ENCODE results near the gene PSMC3. TPM values are rescaled to one million over a fixed set of nuclear protein-coding genes. Genes with fewer than 3 reads are reported as not detected.

Gene PSMC3
- total and polyA plus RNA-seq, 11 donors, result 121 to 258 (median 156) TPM

DNA sequence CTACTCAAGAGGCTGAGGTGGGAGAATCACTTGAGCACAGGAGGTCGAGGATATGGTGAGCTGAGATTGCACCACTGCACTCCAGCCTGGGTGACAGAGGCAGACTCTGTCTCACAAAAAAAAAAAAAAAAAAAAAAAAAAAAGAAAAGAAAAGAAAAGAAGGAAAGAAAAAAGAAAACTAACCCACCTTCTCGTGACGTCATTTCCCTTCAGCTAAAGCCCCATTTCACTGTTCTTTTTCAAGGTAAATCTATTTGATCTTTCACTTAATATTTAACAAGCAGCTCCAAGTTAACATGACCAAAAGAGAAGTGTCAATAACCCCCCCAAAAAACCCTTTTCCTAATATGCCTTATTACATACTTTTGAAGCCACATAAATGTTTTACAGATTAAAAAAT, 17.6 kb upstream of the PSMC3 start:
- Histone ChIP-seq H3K4me1 (peaks cover 0 to 16% (median 2%) of the 10 kb centered on the region in 12 donors), H3K27ac (no peak overlapping the region), H3K4me3 (no peak overlapping the region), H3K36me3 (no peaks in the 10 kb centered on the region), H3K27me3 (no peaks in the 10 kb centered on the region), H3K9me3 (no peaks in the 10 kb centered on the region)
- no peak for DNase-seq
- intact Hi-C loops (cut with DNase I), result no loop called here
- TF ChIP-seq POLR2A (IDR thresholded peaks at IDR 0.05), result no peak
- TF ChIP-seq, protein P1, sequence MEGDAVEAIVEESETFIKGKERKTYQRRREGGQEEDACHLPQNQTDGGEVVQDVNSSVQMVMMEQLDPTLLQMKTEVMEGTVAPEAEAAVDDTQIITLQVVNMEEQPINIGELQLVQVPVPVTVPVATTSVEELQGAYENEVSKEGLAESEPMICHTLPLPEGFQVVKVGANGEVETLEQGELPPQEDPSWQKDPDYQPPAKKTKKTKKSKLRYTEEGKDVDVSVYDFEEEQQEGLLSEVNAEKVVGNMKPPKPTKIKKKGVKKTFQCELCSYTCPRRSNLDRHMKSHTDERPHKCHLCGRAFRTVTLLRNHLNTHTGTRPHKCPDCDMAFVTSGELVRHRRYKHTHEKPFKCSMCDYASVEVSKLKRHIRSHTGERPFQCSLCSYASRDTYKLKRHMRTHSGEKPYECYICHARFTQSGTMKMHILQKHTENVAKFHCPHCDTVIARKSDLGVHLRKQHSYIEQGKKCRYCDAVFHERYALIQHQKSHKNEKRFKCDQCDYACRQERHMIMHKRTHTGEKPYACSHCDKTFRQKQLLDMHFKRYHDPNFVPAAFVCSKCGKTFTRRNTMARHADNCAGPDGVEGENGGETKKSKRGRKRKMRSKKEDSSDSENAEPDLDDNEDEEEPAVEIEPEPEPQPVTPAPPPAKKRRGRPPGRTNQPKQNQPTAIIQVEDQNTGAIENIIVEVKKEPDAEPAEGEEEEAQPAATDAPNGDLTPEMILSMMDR (IDR thresholded peaks at IDR 0.05), result no peak
- no peak for ATAC-seq
- WGBS, 4 donors, result 69 to 84% (median 78%) methylated on average over 3 of the region's 3 CpGs

DNA sequence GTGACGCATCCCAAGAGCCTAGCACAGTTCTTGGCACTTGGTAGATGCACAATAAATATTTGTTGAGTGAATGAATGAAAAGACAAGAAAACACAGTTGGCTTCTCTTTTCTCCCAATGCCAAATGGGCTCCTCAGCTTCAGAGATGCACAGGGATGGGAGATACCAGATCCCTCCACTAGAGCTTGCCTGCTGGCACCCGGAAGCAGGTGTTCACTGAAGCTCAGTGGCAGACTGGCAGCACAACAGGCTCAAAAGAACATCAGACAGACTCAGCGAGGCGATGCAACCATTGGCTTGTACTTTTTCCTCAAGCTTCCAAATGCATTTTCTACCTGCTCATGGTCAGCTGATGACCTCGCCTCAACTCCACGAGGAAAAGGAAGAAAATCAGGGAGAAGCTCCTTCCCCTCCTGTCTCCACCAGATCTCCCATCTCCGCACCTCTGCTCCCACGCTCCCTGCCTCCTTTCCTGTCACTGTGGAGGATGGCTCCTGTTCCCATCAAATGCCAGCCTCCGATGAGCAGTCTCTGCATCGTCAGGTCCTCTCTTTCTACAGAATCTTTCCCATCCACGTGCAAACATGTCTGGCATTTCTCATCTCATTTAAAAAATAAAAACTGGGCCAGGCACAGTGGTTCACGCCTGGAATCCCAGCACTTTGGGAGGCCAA, 16.9 kb upstream of the PSMC3 start:
- Histone ChIP-seq H3K27ac (peak overlapping the region in 5 of 12 donors; percentile 17 to 76 (median 48)), H3K27me3 (no peaks in the 10 kb centered on the region), H3K9me3 (no peaks in the 10 kb centered on the region), H3K4me3 (no peak overlapping the region), H3K4me1 (peaks cover 0 to 13% (median 0%) of the 10 kb centered on the region in 12 donors), H3K36me3 (no peaks in the 10 kb centered on the region)
- ATAC-seq (peak in 2 of 4 donors; percentile 18 to 33), DNase-seq (peak in 1 of 5 donors; percentile 9)
- intact Hi-C loops (cut with DNase I), result no loop called here
- TF ChIP-seq POLR2A (IDR thresholded peaks at IDR 0.05), result no peak
- TF ChIP-seq, protein P1 (IDR thresholded peaks at IDR 0.05), result no peak
- WGBS, 4 donors, result 77 to 82% (median 80%) methylated on average over 12 of the region's 12 CpGs

DNA sequence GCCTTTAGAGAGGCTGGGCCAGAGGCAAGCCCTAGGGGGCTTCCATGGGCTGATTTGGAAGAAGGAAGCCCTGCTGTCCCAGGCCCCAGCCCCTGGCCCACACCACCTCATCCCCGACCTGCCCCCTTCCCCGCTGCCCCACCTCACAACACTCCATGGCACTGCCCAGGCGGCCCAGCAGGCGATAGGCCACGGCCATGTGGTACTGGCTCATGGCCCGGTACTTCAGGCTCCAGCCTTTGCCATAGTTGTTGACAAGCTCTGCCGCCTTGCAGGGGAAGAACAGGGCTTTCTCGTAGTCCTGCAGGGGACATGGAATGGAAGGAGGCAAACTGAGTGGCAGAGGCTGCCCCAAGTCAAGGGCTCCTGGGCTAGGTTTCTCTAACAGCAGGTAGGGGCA, 16.3 kb upstream of the PSMC3 start:
- ATAC-seq (peak; percentile 83 to 92 (median 87)), DNase-seq (peak; percentile 61 to 81 (median 72))
- 48 to 100% (median 56%) methylated on average over 5 to 8 of the region's 8 CpGs for WGBS, 4 donors
- H3K4me3 ChIP-seq, result no peak overlapping the region
- no peaks in the 10 kb centered on the region for H3K27me3 ChIP-seq
- H3K27ac ChIP-seq, result peak overlapping the region in 5 of 12 donors; percentile 17 to 76 (median 48)
- peaks cover 0 to 19% (median 4%) of the 10 kb centered on the region in 12 donors for H3K4me1 ChIP-seq
- H3K36me3 ChIP-seq, result no peaks in the 10 kb centered on the region
- H3K9me3 ChIP-seq, result no peaks in the 10 kb centered on the region
- TF ChIP-seq, protein P1 (IDR thresholded peaks at IDR 0.05), result no peak
- intact Hi-C loops (cut with DNase I), result no loop called here

DNA sequence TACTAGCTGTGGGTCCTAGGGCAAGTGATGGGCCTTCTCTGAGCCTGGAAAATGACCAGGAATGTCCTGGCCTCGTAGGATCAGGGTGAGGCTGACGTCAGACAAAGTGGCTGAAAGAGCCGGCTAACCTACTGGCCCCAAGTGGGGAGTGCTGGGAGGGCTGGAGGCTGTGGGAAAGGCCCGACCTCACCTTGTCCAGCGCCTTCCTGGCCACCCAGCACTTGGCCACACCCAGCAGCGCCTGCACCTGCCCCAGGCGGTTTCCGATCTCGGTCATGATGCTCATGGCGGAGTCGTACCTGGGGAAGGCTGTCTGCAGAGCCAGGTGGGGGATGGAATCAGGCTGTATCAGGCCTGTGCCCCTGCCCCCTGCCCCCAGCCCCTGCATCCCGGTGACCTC, 15.2 kb upstream of the PSMC3 start:
- ATAC-seq (no peak), DNase-seq (peak in 1 of 5 donors; percentile 38)
- intact Hi-C loops (cut with DNase I), result no loop called here
- Histone ChIP-seq H3K27me3 (no peaks in the 10 kb centered on the region), H3K4me3 (no peak overlapping the region), H3K9me3 (no peaks in the 10 kb centered on the region), H3K4me1 (peaks cover 0 to 22% (median 6%) of the 10 kb centered on the region in 12 donors), H3K36me3 (no peaks in the 10 kb centered on the region), H3K27ac (no peak overlapping the region)
- no peak for TF ChIP-seq POLR2A (IDR thresholded peaks at IDR 0.05)
- TF ChIP-seq, protein P1 (IDR thresholded peaks at IDR 0.05), result no peak
- 78 to 90% (median 86%) methylated on average over 10 to 12 of the region's 12 CpGs for WGBS, 4 donors

Measured in heart left ventricle (tissue), 16 donors.